GM21619 (cell line): ENCODE data around the gene LYPLA2.
A peak's percentile ranks its signal among the peaks of the same experiment; 100 is the strongest.
"Not testable (repeated sequence)": the region's sequence is repeated elsewhere in the genome, so short reads cannot be mapped to it uniquely, and the experiment has no call there.

Experiments used
- ATAC-seq: cut with Tn5 transposase; IDR thresholded peaks from one replicate; pipeline ENCODE4 v1.9.1; 2021; ENCODE audit not compliant: unreplicated experiment

Gene LYPLA2

DNA sequence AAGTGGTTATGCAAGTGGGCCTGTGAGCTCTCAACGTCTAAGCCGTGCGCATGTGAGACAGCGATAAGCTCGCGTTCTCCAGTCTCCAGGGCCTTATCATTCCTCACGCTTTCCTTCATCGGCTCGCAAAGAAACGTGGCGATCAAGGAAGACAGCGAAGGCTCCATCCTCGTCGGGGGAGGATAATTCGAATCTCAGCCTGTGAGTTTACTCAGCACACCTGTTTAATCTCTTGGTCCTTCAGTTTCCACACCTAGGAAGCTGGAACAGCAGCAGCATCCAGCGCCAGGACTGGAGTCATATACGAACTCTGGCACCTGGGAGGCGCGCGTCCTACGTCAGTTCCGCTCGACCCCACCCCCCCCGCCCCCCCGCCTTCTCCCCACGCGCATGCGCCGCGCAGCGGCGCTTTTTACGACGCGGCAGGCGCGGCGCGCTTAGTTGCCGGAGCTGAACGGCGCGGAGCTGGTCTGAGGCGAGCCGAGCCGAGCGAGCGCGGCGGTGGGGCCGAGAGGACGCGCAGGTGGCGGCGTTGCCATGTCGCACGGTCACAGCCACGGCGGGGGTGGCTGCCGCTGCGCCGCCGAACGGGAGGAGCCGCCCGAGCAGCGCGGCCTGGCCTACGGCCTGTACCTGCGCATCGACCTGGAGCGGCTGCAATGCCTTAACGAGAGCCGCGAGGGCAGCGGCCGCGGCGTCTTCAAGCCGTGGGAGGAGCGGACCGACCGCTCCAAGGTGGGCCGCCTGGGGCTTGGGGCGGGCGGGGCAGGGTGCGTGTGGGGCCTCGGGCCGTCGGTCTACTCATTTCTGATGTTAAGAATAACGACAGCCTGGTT, 12.7 kb upstream of the LYPLA2 start, which contains the start of gene PITHD1:
PITHD1 (plus strand) TSS at position 440 of the 836 bp plus-strand sequence; CDS start at position 538, 98 bp downstream.
- peak; percentile 63 for ATAC-seq

DNA sequence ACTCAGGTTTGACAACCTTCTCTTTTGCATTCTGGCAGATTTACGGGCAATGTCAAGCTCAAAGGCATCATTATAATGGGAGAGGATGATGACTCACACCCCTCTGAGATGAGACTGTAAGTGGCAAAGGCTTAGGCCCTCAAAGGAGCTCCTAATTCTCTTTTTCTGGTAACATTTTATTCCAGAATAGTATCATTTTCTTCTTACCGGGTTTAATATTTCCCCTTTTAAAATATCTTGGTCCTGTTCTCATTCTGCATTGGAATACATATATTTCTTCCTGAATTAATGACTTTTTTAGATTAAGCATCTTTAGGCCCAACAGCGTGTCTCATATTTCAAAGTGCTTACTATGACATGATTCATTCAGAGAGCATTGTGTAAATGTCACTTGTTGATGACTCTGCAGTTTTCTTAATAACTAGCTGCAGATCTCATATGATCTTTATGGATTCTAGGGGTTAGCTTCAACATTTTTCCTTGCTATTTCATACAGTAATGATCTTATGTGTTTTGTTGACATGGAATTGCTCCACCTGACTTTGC, 11.0 kb upstream of the LYPLA2 start:
- ATAC-seq = no peak

DNA sequence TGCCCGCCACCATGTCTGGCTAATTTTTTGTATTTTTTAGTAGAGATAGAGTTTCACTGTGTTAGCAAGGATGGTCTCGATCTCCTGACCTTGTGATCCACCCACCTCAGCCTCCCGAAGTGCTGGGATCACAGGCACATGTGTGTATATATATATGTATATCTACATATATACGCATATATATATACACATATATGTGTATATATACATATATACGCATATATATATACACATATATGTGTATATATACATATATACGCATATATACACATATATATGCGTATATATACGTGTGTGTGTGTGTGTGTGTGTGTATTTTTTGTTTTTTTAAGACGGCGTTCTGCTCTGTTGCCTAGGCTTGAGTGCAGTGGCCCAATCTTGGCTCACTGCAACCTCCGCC, 7.8 kb upstream of the LYPLA2 start:
- not testable (repeated sequence) for ATAC-seq

DNA sequence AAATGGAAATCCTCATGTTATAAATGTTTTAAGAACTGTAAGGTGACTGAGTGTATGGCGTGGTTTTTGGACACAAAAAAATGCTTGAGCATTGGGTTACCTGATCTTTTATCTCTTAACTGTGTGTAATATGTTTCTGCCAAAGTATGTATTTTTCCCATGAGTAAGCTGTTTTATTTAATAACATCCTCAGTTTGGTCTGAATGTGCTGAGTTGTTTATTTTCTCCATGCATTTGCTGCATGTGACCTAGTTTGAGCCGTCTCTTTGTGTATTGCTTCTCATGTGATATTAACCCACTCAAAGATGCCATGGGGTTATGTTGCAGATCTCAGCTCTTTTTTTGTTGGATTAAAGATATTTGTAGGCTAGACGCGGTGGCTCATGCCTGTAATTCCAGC, 6.1 kb upstream of the LYPLA2 start:
- no peak for ATAC-seq

DNA sequence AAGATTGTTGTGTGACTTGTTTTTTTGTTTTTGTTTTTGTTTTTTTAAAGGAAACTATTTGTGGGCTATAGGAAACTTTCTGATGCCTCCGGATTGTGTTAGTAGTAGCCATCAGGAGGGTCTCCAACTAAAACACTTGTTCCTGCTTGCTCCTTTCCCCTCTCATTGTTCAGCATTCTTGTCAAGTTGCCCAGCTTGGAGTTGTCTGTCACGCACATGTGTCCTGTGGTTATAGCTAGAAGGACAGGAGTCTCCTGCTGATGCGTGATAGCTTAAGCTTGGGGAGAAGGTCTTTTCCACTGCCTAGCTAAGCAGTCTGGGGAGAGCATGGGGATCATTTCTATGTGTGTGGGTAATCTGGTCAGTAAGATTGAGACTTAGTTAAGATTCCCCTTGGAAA, 3.2 kb upstream of the LYPLA2 start:
- ATAC-seq = no peak

DNA sequence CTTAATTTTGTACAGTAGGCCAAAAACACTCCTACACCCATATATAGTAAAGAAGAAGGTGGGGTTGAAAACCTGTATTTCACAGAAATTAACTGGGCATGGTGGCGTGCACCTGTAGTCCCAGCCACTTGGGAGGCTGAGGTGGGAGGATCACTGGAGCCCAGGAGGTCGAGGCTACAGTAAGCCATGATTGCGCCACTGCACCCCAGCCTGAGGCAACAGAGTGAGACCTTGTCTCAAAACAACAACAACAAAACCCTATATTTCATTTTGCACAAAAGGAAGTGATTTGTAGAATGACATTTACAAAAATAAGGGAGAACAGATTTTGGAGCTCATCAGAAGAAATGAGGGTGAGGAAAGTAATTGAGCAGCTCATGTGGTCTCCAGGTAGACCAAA, 2.2 kb upstream of the LYPLA2 start:
- ATAC-seq = no peak

DNA sequence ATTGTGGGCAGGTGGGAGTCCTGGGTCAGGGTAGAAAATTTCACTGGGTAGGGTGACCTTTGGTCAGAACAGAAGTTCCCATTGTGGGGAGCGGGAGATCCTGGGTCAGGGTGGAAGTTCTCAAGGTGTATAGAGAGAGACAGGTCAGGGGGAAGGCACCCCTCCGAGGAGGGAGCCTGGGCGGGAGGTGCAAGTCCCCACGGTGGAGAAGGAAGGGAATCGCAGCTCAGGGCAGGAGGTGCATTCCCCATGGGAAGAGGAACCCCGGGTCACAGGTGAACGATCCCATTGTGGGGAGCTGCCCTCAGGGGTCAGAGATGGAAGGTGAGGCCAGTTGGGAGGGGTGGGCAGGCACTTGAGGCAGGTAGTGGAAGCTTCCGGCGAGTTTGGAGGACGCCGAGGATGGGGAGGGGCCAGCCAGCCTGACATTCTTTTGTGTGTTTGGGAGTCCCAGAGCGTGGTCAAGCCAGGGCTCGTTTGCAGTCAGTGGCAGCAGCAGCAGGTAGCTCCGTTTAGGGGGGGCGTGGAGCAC, 637 bp downstream of the LYPLA2 start:
- ATAC-seq = no peak

DNA sequence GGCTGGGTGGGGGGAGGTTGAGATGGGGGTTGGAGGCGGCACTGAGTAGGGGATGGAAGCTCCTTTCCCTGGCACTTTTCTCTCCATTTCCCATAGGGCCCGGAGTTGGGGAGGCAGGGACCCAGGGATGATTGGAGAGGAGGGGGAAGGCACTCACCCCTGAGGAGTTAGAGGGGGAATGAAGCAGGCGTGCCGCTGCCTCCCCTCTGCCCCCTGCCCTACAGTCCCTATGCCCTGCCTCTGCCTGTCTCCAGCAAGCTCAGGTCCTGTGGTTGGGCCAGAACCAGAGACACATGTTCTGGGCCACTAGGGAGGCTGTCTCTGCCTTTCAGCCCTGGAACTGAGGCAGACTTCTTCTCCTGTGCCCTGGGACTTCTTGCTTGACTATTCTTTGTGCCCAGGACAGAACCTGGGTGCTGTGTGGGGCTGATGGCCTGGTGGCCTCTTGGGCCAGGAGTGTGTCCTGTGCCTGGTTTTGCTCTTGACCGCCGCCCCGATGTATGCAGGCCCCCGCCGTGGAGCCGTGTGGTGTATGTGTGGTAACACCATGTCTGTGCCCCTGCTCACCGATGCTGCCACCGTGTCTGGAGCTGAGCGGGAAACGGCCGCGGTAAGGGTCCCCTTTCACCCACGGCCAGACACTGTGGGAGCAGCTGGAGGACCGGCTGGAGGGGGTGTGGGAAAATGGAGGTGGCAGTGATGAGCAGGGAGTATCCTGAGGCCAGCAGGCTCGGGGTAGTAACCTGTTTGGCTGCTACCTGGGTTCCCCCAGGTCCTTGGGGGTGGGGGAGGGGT, 1.4 kb downstream of the LYPLA2 start:
- no peak for ATAC-seq

DNA sequence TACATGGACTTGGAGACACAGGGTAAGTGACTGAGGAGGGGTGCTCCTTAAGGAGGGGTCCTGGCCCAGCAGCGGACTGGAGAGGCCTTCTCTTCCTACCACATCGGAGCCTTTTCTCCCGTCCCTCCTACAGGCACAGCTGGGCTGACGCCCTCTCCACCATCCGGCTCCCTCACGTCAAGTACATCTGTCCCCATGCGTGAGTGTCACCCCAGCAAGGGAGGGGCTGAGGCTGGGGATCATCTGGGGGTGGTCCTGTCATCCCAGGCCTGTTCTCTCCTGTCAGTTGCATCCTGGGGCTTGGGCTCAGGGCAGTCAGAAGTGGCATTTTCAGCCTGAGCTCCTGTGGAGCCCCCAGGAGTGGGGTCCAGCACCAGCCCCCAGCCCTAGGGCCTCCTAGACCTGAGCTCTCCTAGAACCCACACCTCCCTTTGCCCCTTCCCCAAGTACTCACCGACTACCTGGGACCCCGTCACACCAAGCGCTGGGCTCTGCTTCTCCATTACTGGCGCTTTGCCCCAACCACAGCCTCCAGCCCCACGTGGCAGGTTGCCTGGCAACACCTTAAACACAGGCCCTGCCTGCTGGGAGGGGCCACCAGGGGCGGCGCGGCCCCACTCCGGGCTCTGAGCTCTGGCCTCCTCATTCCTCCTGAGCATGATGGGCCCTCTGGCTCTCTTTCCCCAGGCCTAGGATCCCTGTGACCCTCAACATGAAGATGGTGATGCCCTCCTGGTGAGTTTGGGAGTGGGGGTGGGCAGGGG, 2.3 kb downstream of the LYPLA2 start:
- ATAC-seq = no peak

DNA sequence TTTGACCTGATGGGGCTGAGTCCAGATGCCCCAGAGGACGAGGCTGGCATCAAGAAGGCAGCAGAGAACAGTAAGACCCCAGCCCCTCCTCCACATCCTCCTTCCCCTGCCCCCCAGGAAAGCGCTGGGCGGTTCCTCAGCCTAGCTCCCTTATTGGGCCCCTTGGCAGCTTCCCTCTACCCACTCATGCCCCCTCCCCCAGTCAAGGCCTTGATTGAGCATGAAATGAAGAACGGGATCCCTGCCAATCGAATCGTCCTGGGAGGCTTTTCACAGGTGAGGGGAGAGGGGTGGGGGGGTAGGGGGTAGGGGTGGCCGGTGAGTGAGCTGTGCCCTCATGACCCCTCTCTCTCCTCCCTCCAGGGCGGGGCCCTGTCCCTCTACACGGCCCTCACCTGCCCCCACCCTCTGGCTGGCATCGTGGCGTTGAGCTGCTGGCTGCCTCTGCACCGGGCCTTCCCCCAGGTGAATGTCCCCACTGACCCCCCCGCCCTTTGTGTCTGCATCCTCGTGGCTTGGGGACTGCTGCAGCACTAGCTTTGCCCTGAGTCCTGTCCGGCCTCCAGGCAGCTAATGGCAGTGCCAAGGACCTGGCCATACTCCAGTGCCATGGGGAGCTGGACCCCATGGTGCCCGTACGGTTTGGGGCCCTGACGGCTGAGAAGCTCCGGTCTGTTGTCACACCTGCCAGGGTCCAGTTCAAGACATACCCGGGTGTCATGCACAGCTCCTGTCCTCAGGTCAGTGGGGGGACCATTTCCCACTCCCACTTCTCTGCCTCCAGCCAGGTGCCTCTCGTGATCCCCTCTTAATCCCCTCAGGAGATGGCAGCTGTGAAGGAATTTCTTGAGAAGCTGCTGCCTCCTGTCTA, 3.2 kb downstream of the LYPLA2 start:
- ATAC-seq = no peak

DNA sequence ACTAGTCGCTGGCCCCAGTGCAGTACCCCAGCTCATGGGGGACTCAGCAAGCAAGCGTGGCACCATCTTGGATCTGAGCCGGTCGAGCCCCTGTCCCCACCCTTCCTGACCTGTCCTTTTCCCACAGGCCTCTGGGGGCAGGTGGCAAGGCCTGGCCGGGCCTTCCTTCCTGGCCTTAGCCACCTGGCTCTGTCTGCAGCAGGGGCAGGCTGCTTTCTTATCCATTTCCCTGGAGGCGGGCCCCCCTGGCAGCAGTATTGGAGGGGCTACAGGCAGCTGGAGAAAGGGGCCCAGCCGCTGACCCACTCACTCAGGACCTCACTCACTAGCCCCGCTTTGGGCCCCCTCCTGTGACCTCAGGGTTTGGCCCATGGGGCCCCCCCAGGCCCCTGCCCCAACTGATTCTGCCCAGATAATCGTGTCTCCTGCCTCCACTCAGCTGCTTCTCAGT, 3.8 kb downstream of the LYPLA2 start:
- not testable (repeated sequence) for ATAC-seq

DNA sequence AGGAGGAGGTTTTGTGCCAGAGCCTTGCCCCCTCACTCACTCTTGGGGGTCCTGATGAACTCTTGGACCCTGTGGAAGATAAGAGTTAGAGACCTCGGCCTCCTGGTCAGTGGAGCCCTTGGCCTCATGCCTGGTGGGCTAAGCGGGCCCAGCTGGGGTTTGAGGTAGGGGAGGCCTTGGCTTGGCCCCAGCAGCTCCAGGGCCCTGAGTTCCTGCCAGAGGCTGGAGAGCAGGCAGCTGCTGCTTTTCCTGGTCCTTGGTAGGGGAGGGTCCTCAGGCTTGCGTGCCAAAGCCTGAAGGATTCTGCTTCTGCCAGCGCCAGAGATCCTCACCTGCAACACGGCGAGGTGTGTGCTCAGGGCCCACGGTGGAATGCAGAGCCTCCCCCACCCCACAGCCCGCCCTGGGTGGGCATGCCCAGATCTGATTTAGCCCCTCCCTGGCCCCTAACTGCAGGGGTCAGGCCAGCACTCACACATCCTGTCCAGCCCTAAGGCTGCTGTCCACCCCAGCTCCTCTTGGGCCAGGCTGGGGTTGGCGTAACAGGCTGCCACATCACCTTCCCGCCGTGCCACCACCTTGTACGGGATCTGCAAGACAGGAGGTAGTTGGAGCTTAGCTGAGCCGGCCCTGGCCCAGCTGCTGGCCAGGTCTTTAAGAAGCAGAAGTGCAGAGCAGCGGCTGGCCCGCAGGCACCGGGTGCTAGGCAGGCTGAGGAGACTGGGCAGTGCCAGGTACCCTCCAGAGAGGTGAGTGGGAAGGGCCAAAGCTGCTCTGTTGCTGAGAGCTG, 4.9 kb downstream of the LYPLA2 start:
- ATAC-seq = no peak

DNA sequence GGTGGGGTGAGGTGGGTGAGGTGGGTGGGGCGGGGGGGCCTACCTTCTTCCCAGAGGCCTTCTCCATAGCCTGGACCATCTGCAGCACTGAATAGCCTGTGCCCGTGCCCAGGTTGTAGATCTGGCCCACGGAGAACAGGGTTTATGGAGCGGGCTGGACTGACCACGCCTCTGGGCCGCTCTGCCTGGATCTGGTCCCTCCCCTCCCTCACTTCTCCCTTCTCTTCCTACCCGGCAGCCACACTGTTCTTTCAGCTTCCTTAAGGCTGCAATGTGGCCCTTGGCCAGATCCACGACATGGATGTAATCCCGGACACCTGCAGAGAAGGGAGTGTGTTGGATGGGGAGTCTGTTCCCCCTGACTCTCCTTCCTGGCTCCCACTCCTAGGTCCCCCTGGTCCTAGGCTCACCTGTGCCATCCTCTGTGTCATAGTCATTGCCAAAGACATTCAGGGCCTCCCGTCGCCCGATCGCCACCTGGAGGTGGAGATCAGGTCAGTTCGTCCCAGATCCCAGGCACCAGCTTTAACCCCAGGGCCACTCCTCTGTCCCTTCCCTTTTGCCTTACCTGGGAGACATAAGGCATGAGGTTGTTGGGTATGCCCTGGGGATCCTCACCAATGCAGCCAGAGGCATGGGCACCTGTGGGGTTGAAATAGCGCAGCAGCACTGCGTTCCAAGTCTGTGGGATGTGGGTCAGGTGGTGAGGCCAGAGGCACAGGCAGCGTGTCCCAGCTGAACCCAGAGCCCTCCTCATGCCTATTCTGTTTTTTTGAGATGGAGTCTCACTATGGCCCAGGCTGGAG, 5.7 kb downstream of the LYPLA2 start:
- no peak for ATAC-seq

DNA sequence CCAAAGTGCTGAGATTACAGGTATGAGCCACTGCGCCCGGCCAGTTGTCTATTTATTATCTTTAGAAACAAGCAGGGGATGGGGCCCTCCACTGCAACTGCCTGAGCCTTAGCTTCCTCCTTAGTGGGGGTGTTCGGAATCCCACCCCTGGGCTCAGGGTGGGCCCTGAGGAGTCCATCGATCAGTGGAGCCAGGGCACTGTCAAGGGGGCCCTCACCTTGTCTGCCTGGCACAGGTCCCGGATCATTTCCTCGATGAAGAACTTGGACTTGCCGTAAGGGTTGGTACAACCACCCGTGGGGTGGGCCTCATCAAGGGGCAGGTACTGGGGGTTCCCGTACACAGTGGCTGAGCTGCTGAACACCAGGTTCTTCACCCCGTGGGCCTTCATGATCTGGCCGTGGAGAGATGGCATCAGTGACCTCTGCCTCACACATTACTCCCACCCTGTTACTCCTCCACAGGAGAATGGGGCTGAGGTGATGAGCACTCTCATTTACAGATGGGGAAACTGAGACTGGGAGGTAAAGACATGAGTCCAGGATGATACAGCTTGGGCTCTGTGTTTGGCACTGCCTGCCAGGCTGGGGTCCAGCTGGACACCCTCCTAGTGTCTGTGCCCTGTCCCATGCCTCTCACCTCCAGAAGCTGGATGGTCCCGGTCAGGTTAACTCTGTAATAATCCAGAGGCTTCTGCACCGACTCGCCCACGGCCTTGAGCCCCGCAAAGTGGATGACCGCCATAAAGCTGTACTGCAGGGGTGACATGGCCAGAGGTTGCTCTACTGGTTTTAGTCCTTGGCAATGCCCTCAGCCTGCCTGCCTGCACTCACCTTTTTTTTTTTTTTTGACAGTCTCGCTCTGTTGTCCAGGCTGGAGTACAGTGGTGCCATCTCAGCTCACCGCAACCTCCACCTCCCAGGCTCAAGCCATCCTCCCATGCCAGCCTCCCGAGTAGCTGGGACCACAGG, 6.8 kb downstream of the LYPLA2 start:
- no peak for ATAC-seq

DNA sequence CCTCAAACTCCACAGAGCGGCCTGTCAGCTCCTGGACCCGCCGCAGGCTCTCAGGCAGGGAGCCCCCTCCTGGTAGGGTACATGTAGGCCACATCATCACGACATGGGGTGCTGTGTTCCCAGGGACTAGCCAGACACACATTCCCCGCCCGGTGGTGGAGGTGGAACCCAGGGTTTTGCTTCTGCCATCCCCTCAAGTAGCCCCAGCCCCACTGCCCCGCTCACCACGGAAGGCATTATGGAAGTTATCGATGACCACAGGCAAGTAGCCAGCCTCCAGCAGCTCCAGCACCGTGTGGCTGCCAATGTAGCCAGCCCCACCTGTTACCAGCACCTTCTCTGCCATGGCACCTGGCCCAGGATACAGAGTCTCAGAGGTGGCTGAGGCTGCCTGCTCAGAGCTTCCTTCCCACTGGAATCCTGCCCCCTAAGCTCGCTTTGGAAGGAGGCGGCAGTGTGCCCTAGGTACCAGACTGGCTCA, 7.8 kb downstream of the LYPLA2 start:
- ATAC-seq = no peak

DNA sequence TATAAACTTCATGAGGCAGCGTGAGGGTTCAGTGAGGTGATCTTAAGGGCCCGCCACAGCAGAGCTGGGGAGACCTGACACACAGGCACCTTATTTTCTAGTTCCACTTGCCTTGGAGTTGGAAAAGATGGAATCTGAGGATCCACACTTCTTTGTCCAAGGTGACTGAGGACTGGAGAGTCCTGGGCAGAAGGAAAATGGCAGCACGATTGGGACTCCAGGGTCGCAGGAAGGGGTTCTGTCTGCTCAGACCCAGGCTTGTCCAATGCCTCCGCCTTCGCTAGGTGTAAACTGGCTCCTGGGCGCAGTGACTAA, 8.3 kb downstream of the LYPLA2 start:
- ATAC-seq = no peak
